GM12801 (cell line): ENCODE results near the gene AKAIN1.

Source experiments
- CTCF ChIP-seq: IDR thresholded peaks from one replicate; pipeline ENCODE4 v1.5.1; 2011; ENCODE audit warnings: control low read depth; ENCODE audit not compliant: insufficient read length; ENCODE audit errors: extremely low read depth

Gene AKAIN1

GRCh38 chr18:5197032-5197434, at the start of gene AKAIN1:
Gene AKAIN1, minus strand, starts transcription at chr18:5197257. Its CDS starts 204 bp downstream, at chr18:5197053.
- no peak for TF ChIP-seq CTCF

GRCh38 chr18:5244941-5245340, 47.9 kb upstream of the AKAIN1 start:
- TF ChIP-seq CTCF, result no peak

- TF ChIP-seq CTCF, result no peak
Observed at GRCh38 chr18:5239447-5239846, 42.4 kb upstream of the AKAIN1 start.

GRCh38 chr18:5238371-5238976, 41.4 kb upstream of the AKAIN1 start:
- TF ChIP-seq CTCF, result no peak

- no peak for TF ChIP-seq CTCF
Observed at GRCh38 chr18:5237723-5238370, 40.8 kb upstream of the AKAIN1 start.

GRCh38 chr18:5237083-5237722, 40.1 kb upstream of the AKAIN1 start:
- TF ChIP-seq CTCF, result no peak

GRCh38 chr18:5214583-5215351, 17.7 kb upstream of the AKAIN1 start:
- TF ChIP-seq CTCF, result no peak
